GM19438 (cell line): ENCODE results near the gene RYR1.

Source experiments
- ATAC-seq: cut with Tn5 transposase; IDR thresholded peaks from one replicate; pipeline ENCODE4 v1.9.1; 2021; ENCODE audit warnings: low read depth; ENCODE audit not compliant: unreplicated experiment

Gene RYR1

GRCh38 chr19:38634757-38635482, 201.4 kb downstream of the RYR1 start:
- no peak for ATAC-seq

- no peak for ATAC-seq
These were observed 202.2 kb downstream of the RYR1 start for GRCh38 chr19:38635483-38636399.
